NB4 (cell line): Measurements from ENCODE around the gene NPIPB8.
"Not testable (repeated sequence)": the region's sequence is repeated elsewhere in the genome, so short reads cannot be mapped to it uniquely, and the experiment has no call there.

ENCODE experiments used
- DNase-seq: peaks from one replicate; pipeline ENCODE4 v3.0.0; 2010; ENCODE audit warnings: low read depth
- H3K4me3 ChIP-seq: one replicate; pipeline ENCODE4 v1.5.1; 2011; ENCODE audit warnings: mild to moderate bottlenecking, low read depth, low read length, moderate library complexity
- CTCF ChIP-seq: IDR thresholded peaks from one replicate; pipeline ENCODE4 v1.5.1; 2012; ENCODE audit warnings: low read depth, low read length
- MAX ChIP-seq: IDR thresholded peaks from 2 replicates; pipeline ENCODE4 v1.6.1; 2011; ENCODE audit warnings: low read depth, low read length
- MYC ChIP-seq: IDR thresholded peaks from 2 replicates; pipeline ENCODE4 v1.6.1; 2011; ENCODE audit warnings: low read depth, low read length
- POLR2A ChIP-seq: IDR thresholded peaks from 2 replicates; pipeline ENCODE4 v1.6.1; 2011; ENCODE audit warnings: mild to moderate bottlenecking; ENCODE audit not compliant: insufficient read length; ENCODE audit errors: extremely low read depth

The NPIPB8 gene

GRCh38 chr16:28637765-28638164 lies at the start of gene NPIPB8:
TSS of gene NPIPB8 (plus strand) at chr16:28638065. CDS start at chr16:28638361, 296 bp downstream.
- not testable (repeated sequence) for H3K4me3 ChIP-seq, DNase-seq

- no peak for DNase-seq
- TF ChIP-seq MYC (no peak), CTCF (no peak), POLR2A (no peak), MAX (no peak)
These were observed 48.8 kb upstream of the NPIPB8 start for GRCh38 chr16:28589069-28589468.

GRCh38 chr16:28589930-28590329 lies 47.9 kb upstream of the NPIPB8 start:
- no peak overlapping the region for H3K4me3 ChIP-seq
- no peak for DNase-seq
- no peak for TF ChIP-seq CTCF
- TF ChIP-seq MAX, result no peak
- no peak for TF ChIP-seq MYC

More at GRCh38 chr16:28589069-28589468, 48.8 kb upstream of the NPIPB8 start:
- no peak overlapping the region for H3K4me3 ChIP-seq

- TF ChIP-seq POLR2A, result no peak
- TF ChIP-seq MAX, result no peak
- no peak for TF ChIP-seq CTCF
- no peak for TF ChIP-seq MYC
- no peak for DNase-seq
- H3K4me3 ChIP-seq, result no peak overlapping the region
These were observed 47.2 kb upstream of the NPIPB8 start for GRCh38 chr16:28590384-28591340.

- no peak for DNase-seq
- TF ChIP-seq POLR2A (no peak), MAX (no peak), CTCF (no peak), MYC (no peak)
- no peak overlapping the region for H3K4me3 ChIP-seq
These were observed 46.5 kb upstream of the NPIPB8 start for GRCh38 chr16:28591355-28591754.

GRCh38 chr16:28592511-28592910 lies 45.4 kb upstream of the NPIPB8 start:
- no peak for DNase-seq
- no peak for TF ChIP-seq CTCF
- no peak for TF ChIP-seq POLR2A
- no peak for TF ChIP-seq MAX
- TF ChIP-seq MYC, result no peak
- no peak overlapping the region for H3K4me3 ChIP-seq
